NCI-H82 treated with DMSO at 0.1 percent for 48 hours (cell line): ENCODE measurements around the gene CECR2.

Experiments used
- DNase-seq: peaks from one replicate; lab custom pipeline; 2025; ENCODE audit not compliant: unreplicated experiment; lab: John Stamatoyannopoulos, UW

CECR2 gene

GRCh38 chr22:17366830-17367229 is 2.4 kb upstream of the CECR2 start:
- DNase-seq = peak; percentile 9

DNA sequence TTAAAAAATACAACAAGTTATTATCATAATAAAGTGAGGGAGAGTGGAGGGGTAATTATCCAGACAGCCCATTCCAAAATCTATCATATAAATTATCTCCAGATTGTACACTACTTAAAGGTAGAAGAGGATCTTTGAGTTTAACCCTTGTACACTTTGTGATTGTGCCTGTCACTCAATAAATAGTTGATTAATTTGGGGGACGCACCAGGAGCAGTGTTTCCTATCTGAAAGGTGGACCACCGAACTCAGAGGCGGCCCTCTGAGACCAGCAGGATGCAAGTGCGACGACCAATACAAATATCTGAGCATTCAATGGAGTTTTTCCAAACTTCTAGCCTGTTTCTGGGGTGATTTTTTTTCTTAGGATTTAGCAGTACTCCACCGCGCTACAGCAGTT is 1.1 kb upstream of the CECR2 start:
- no peak for DNase-seq

DNA sequence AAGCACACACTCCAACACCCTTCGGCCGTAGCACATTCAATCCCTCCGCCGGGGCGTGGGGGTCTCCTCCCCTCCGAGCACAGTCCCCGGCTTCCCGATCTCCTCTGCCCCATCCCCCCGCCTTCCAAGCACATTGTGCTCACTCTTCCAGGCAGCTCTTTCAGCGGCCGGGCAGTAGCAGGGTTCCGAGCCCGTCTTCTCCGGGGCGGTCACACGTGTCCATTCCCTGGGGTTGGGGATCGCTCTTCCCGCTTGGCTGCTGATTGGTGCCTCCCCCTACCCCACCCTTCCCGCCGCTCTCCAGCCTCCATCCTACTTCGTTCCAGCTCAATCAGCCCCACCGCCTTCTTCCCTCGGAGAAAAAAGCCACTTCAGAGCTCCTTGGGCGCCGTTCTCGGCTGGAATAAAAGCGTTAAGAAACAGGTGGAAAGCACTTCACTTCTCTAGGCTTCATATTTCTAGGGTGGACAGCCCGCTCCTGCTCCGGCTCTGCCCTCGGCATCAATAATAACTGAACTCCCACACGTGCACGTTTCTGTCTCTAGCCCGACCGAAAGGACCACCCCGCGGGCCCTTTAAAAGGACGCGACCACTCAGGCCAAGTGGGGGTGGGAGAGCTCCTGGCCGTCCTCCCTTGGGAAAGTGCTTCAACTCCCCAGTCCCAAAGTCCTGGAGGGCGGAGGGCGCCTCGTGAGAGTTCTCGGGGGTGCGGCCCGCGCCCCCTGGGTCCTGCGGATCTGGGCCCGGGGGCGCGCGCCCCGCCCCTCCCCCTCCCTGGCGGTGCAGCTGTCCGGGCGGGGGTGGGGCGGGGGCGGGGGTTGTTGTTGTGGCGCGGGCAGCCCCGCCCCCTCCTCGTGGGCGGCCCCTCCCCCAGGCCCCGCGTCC is 464 bp upstream of the CECR2 start:
- DNase-seq = peak; percentile 72

DNA sequence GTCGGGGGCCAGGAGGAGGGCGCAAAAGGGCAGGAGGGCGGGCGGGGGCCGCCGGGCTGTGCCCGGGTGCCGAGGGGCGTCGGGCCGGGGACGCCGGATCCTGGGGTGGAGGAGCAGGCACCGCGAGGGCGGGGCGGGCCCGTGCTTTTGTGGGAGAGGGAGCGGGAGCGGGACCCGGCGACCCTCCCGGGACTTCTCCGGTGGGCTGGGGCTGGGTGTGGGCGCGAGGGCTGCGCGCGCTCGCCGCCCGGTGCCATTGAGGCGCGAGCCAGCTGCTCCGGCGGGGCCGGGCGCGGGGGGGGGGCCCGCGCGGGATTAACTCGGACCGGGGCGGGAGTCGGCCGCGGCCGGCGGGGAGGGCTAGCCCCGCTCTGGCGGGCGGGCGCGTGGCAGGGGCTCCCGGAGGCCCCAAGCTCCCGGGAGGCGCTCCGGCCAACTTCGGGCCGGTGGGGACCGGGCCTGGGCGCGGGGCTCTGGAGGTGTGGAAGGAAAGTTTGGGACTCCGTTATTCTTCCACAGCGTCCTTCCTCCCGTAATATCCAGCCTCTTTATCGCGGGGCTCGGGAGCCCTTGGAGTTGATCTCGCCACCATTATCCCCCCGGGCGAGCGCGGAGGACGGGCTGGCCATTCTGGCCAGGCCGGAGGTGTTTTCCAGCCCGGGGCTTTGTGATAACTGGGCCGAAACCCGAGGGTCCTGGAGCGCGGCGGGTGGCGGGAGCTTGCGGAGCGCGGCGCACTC is 936 bp downstream of the CECR2 start:
- no peak for DNase-seq

DNA sequence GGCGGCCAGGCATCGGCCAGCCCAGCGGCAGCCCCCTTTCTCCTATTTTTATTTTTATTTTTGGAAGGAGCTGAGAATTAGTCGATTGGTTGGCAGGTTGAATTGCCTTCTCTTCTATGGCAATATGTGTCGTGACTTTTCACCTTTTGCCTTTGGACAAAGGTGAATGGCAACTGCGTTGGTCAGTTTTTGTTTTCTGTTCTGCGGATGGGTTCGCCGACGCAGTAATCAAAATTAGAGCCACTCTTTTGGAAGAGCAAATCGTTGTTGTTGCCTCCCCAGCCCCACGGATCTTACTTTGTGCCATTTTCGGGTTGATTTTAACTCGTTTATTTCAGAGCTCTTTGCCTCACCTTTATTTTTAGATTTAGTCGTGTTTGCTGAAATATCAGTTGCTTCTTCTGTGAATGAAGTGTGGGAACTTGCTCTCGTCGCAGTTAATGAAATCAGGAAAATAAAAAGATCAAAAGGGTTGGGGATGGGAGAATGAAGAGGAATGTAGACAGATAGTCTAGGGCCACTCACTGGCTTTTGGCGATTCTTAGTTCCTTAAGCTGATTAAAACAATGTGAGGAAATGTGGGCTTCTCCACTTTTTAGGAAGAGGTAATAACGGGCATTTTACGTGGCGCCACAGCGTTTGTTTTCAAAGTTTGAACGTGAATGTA is 1.6 kb downstream of the CECR2 start:
- no peak for DNase-seq

- DNase-seq = no peak
Measured at GRCh38 chr22:17371448-17371847, 2.2 kb downstream of the CECR2 start.

DNA sequence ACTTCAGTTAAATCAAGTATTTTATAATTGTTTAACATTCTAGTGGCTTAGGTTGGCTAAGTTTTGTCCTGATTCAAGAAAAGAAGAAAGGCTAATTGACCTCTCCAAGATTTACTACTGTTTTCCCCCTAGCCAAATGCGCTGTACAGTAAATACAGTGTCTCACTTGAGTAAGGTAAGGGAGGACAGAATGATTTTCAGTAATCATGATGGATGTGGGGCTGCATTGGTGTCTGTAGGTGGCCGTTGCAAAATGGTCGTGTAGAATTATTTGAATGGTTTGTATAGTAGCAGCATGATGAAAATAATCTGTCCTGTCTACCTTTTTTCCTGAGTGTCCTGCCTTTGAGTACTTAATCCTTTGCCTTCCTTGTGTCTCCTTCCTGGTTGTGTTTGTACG is 4.6 kb downstream of the CECR2 start:
- DNase-seq = no peak

- DNase-seq = no peak
Measured at GRCh38 chr22:17375914-17376614, 6.8 kb downstream of the CECR2 start.

GRCh38 chr22:17376950-17377349 is 7.7 kb downstream of the CECR2 start:
- DNase-seq = no peak

DNA sequence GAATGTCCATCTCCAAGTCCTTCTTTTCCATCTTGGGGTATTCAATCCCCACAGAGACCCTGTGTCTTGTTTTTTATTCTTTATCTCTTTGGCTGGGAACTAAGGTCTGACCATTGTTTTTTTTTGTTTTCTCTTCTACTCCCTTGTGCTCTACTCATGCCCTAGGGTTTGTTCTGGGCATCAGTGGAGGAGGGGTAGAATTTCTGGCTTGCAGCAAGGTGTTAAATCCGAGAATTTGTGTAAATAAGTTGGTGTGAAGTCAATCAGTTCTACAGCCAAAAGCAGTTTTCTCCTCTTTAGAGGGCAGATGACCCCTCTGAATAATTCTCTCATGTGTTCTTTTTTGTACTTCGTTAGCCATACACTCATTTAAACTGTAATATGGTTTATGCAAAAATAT is 10.7 kb downstream of the CECR2 start:
- no peak for DNase-seq

DNA sequence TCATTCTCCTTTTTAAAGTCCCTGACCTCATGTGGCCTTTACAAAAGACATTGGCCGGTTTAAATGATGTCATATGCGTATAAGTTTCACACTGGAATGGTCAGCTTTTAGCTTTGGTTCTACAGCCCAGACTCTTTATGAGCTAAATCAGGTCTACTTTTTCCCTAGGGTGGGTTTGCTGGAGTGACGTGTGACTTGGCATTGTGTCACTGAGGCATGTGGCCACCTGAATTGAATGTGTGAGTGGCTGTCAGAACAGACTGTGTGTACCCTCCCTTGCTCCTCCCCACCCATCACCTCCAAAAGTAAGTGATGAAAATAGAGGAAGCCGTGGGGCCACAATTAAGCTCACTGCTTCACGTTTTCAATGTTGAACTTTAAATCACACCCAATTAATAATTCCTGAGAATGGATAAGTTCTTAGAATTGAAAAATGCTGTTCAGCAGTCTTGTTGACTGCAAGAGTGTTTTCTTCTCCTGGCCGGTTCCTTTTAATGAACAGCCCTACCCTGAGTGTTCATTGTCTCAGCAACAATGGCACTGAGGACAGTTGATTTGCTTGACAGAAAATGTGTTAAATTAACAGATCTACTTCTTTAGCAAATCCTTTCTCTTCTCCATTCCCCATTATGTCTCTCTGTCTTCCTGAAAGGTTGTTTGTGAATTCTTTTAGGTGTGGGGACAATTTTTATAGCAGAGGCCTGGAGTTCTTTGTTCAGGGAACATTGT is 11.3 kb downstream of the CECR2 start:
- DNase-seq = no peak

DNA sequence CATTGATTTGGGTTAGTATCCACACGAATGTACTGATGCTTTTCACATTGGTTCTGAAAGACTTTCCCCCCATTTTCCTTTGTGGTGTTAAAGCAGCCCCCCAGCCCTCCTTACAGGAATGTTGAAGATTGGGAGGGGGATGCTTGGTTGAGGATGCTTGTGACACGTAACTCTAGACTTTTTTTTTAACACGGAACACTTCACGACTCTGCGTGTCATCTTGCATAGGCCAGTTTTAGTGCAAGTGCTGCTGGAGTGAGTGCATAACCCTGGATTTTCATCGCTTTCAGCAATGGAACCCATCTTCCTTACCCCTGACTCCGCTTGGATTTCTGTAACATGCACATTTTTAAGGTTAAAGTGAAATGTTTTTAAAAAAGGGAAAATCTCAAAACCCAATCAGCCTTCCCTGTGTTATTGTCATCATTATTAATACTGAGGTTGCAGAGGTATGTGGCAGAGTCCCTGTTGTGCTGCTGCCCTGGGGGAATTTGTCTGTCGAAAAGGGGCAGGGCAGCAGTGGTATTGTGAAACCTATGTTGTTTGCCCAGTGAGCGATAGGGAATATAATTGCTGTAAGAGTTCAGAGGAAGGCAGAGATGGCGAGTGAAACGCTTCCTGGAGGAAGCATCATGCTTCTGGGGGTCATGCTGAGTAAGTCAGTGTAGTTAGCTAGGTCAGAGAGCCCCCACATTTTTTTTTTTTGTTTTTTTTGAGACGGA is 12.1 kb downstream of the CECR2 start:
- DNase-seq = no peak

- no peak for DNase-seq
Measured at GRCh38 chr22:17384612-17385330, 15.5 kb downstream of the CECR2 start.

- no peak for DNase-seq
Measured at GRCh38 chr22:17387356-17387755, 18.1 kb downstream of the CECR2 start.

- DNase-seq = no peak
Measured at GRCh38 chr22:17388235-17388634, 19.0 kb downstream of the CECR2 start.

GRCh38 chr22:17390087-17390486 is 20.8 kb downstream of the CECR2 start:
- DNase-seq = no peak

- DNase-seq = no peak
Measured at GRCh38 chr22:17396516-17396915, 27.3 kb downstream of the CECR2 start.

- DNase-seq = no peak
Measured at GRCh38 chr22:17397756-17398547, 28.7 kb downstream of the CECR2 start.
